Measurements from ENCODE around the gene TMX2.
A peak's percentile ranks its signal among the peaks of the same experiment; 100 is the strongest.

- TF ChIP-seq EZH2phosphoT487 (IDR thresholded peaks at IDR 0.05; ENCODE audit: borderline replicate concordance, low read depth, low read length), result no peak
- TF ChIP-seq, protein P1, sequence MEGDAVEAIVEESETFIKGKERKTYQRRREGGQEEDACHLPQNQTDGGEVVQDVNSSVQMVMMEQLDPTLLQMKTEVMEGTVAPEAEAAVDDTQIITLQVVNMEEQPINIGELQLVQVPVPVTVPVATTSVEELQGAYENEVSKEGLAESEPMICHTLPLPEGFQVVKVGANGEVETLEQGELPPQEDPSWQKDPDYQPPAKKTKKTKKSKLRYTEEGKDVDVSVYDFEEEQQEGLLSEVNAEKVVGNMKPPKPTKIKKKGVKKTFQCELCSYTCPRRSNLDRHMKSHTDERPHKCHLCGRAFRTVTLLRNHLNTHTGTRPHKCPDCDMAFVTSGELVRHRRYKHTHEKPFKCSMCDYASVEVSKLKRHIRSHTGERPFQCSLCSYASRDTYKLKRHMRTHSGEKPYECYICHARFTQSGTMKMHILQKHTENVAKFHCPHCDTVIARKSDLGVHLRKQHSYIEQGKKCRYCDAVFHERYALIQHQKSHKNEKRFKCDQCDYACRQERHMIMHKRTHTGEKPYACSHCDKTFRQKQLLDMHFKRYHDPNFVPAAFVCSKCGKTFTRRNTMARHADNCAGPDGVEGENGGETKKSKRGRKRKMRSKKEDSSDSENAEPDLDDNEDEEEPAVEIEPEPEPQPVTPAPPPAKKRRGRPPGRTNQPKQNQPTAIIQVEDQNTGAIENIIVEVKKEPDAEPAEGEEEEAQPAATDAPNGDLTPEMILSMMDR (conservative IDR thresholded peaks at IDR 0.05; ENCODE audit: low read length), result 0 out of 2 replicates have a peak, but pooled peaks have one; percentile 20
Measured at GRCh38 chr11:57667117-57667735, 45.2 kb upstream of the TMX2 start.
